WTC11 (cell line): Measurements from ENCODE around the gene MAP4K3. TPM values are rescaled to one million over a fixed set of nuclear protein-coding genes. Genes with fewer than 3 reads are reported as not detected.

Experiments used
- ATAC-seq: fragments of 200-7000 bp; cut with Tn5 transposase; 2 replicates; pipeline ENCODE4 v1.10.0; 2021; ENCODE audit warnings: mild to moderate bottlenecking, moderate library complexity
- CTCF ChIA-PET: fragments of 300-600 bp; sonication (Branson Sonifier 250); formaldehyde crosslinking; loops from one replicate; lab custom pipeline; 2021; ENCODE audit warnings: antibody characterized with exemption; lab: Charles Lee
- POLR2A ChIA-PET: fragments of 350-600 bp; sonication (Branson Sonifier 250); formaldehyde crosslinking; loops from one replicate; lab custom pipeline; 2021; ENCODE audit warnings: antibody characterized with exemption; lab: Charles Lee
- DNase-seq: peaks from one replicate; pipeline ENCODE4 v3.0.0; 2021; ENCODE audit warnings: low spot score
- H3K27ac Mint-ChIP-seq: 2 replicates; pipeline ENCODE4 v1.8.0; 2021; ENCODE audit warnings: mixed read lengths
- H3K27me3 Mint-ChIP-seq: 2 replicates; pipeline ENCODE4 v1.8.0; 2021; ENCODE audit warnings: low read depth, mild to moderate bottlenecking, moderate library complexity, mixed read lengths
- H3K36me3 Mint-ChIP-seq: 2 replicates; pipeline ENCODE4 v1.8.0; 2021; ENCODE audit warnings: mixed read lengths
- H3K4me1 Mint-ChIP-seq: 2 replicates; pipeline ENCODE4 v1.8.0; 2022; ENCODE audit warnings: mixed read lengths
- H3K4me3 Mint-ChIP-seq: 2 replicates; pipeline ENCODE4 v1.8.0; 2021; ENCODE audit warnings: mild to moderate bottlenecking, moderate library complexity, mixed read lengths
- H3K9me3 Mint-ChIP-seq: 2 replicates; pipeline ENCODE4 v1.8.0; 2021; ENCODE audit warnings: mixed read lengths
- AR ChIP-seq: fragments of 250-450 bp; sonication (Bioruptor Pico); IDR thresholded peaks from 2 replicates; pipeline ENCODE4 v1.9.0; 2021; ENCODE audit warnings: mild to moderate bottlenecking
- ATF6 ChIP-seq: sonication (generic); formaldehyde crosslinking; IDR thresholded peaks from 2 replicates; pipeline ENCODE4 v1.8.1; 2023; ENCODE audit warnings: mild to moderate bottlenecking, missing genetic modification reagents
- CBFB ChIP-seq: sonication (generic); formaldehyde crosslinking; IDR thresholded peaks from 2 replicates; pipeline ENCODE4 v1.8.1; 2022; ENCODE audit warnings: mild to moderate bottlenecking, low read depth, missing genetic modification reagents
- FOXK1 ChIP-seq: sonication (generic); formaldehyde crosslinking; IDR thresholded peaks from 2 replicates; pipeline ENCODE4 v1.8.0; 2022; ENCODE audit warnings: mild to moderate bottlenecking, moderate library complexity, missing genetic modification reagents
- FOXP1 ChIP-seq: sonication (generic); formaldehyde crosslinking; IDR thresholded peaks from 2 replicates; pipeline ENCODE4 v1.8.0; 2022; ENCODE audit warnings: missing genetic modification reagents, mild to moderate bottlenecking, moderate library complexity, borderline replicate concordance
- GTF2I ChIP-seq: fragments of 250-450 bp; sonication (Bioruptor Pico); conservative IDR thresholded peaks from 2 replicates; pipeline ENCODE4 v1.4.0; 2021; ENCODE audit warnings: mild to moderate bottlenecking
- HMGXB4 ChIP-seq: sonication (generic); formaldehyde crosslinking; IDR thresholded peaks from 2 replicates; pipeline ENCODE4 v1.8.1; 2023; ENCODE audit warnings: mild to moderate bottlenecking, moderate library complexity, missing genetic modification reagents
- IRF1 ChIP-seq: sonication (generic); formaldehyde crosslinking; IDR thresholded peaks from 2 replicates; pipeline ENCODE4 v1.8.0; 2023; ENCODE audit warnings: missing genetic modification reagents
- IRF2 ChIP-seq: sonication (generic); formaldehyde crosslinking; IDR thresholded peaks from 2 replicates; pipeline ENCODE4 v1.8.0; 2022; ENCODE audit warnings: low read depth, missing genetic modification reagents, borderline replicate concordance
- JAZF1 ChIP-seq: fragments of 250-450 bp; sonication (Bioruptor Pico); IDR thresholded peaks from 2 replicates; pipeline ENCODE4 v1.9.0; 2021; ENCODE audit warnings: moderate library complexity, mild to moderate bottlenecking, inconsistent platforms
- JUN ChIP-seq: sonication (generic); formaldehyde crosslinking; IDR thresholded peaks from 2 replicates; pipeline ENCODE4 v1.8.0; 2023; ENCODE audit warnings: mild to moderate bottlenecking, missing genetic modification reagents
- MYBL2 ChIP-seq: sonication (generic); formaldehyde crosslinking; IDR thresholded peaks from 2 replicates; pipeline ENCODE4 v1.8.1; 2023; ENCODE audit warnings: mild to moderate bottlenecking, moderate library complexity, missing genetic modification reagents
- NR2C2 ChIP-seq: sonication (generic); formaldehyde crosslinking; IDR thresholded peaks from 2 replicates; pipeline ENCODE4 v1.8.0; 2022; ENCODE audit warnings: mild to moderate bottlenecking, missing genetic modification reagents
- NR3C1 ChIP-seq: sonication (generic); formaldehyde crosslinking; conservative IDR thresholded peaks from 2 replicates; pipeline ENCODE4 v1.8.1; 2023; ENCODE audit warnings: low read depth, mild to moderate bottlenecking, missing genetic modification reagents
- RORB ChIP-seq: fragments of 250-450 bp; sonication (Bioruptor Pico); IDR thresholded peaks from 2 replicates; pipeline ENCODE4 v1.9.0; 2021; ENCODE audit warnings: mild to moderate bottlenecking
- USF2 ChIP-seq: sonication (generic); formaldehyde crosslinking; IDR thresholded peaks from 2 replicates; pipeline ENCODE4 v1.8.1; 2023; ENCODE audit warnings: mild to moderate bottlenecking, missing genetic modification reagents, moderate library complexity
- ZBTB21 ChIP-seq: sonication (generic); formaldehyde crosslinking; IDR thresholded peaks from 2 replicates; pipeline ENCODE4 v1.8.1; 2023; ENCODE audit warnings: mild to moderate bottlenecking, missing genetic modification reagents, borderline replicate concordance
- ZNF121 ChIP-seq: sonication (generic); formaldehyde crosslinking; IDR thresholded peaks from 2 replicates; pipeline ENCODE4 v1.8.0; 2023; ENCODE audit warnings: missing genetic modification reagents
- ZNF138 ChIP-seq: sonication (generic); formaldehyde crosslinking; conservative IDR thresholded peaks from 2 replicates; pipeline ENCODE4 v1.8.1; 2022; ENCODE audit warnings: mild to moderate bottlenecking, moderate library complexity, missing genetic modification reagents
- ZNF219 ChIP-seq: sonication (generic); formaldehyde crosslinking; IDR thresholded peaks from 2 replicates; pipeline ENCODE4 v1.8.0; 2023; ENCODE audit warnings: missing genetic modification reagents, mild to moderate bottlenecking, borderline replicate concordance
- ZNF232 ChIP-seq: sonication (generic); formaldehyde crosslinking; IDR thresholded peaks from 2 replicates; pipeline ENCODE4 v1.8.0; 2022; ENCODE audit warnings: mild to moderate bottlenecking, missing genetic modification reagents
- ZNF317 ChIP-seq: sonication (generic); formaldehyde crosslinking; IDR thresholded peaks from 2 replicates; pipeline ENCODE4 v1.8.1; 2023; ENCODE audit warnings: low read depth, mild to moderate bottlenecking, moderate library complexity, missing genetic modification reagents, borderline replicate concordance
- ZNF396 ChIP-seq: fragments of 250-450 bp; sonication (Bioruptor Pico); IDR thresholded peaks from 2 replicates; pipeline ENCODE4 v1.8.0; 2021; ENCODE audit warnings: mild to moderate bottlenecking, moderate library complexity, borderline replicate concordance
- ZNF423 ChIP-seq: fragments of 250-450 bp; sonication (Bioruptor Pico); IDR thresholded peaks from 2 replicates; pipeline ENCODE4 v2.1.2; 2022; ENCODE audit warnings: mild to moderate bottlenecking, moderate library complexity
- total RNA-seq: library from RNA; stranded (reverse); gene quantifications from 3 replicates; pipeline ENCODE4 v1.2.3, GENCODE V29; 2021

MAP4K3 gene
- total RNA-seq, 1 experiment from 2014 or later, result 73.2 TPM

GRCh38 chr2:39432701-39433100 lies 4.4 kb downstream of the MAP4K3 start:
- H3K4me3 Mint-ChIP-seq, result peak overlapping the region; percentile 29
- peak overlapping the region; percentile 67 for H3K27ac Mint-ChIP-seq
- TF ChIP-seq ZBTB21 (CRISPR knock-in tag), result no peak
- ATAC-seq (no peak), DNase-seq (no peak)
- CTCF ChIA-PET, result no interaction called here
- H3K36me3 Mint-ChIP-seq, result no peaks in the 10 kb centered on the region
- POLR2A ChIA-PET, result no interaction called here
- H3K4me1 Mint-ChIP-seq, result peaks cover 74% of the 10 kb centered on the region
- H3K9me3 Mint-ChIP-seq, result no peaks in the 10 kb centered on the region
- H3K27me3 Mint-ChIP-seq, result no peaks in the 10 kb centered on the region

GRCh38 chr2:39431592-39432316 lies 5.3 kb downstream of the MAP4K3 start:
- peak overlapping the region; percentile 76 for H3K27ac Mint-ChIP-seq
- H3K4me3 Mint-ChIP-seq, result peak overlapping the region; percentile 9; the same call in 1 of the 2 replicates
- H3K27me3 Mint-ChIP-seq, result no peaks in the 10 kb centered on the region
- POLR2A ChIA-PET, result no interaction called here
- peaks cover 83% of the 10 kb centered on the region for H3K4me1 Mint-ChIP-seq
- peak; percentile 41 for ATAC-seq
- H3K9me3 Mint-ChIP-seq, result no peaks in the 10 kb centered on the region
- H3K36me3 Mint-ChIP-seq, result no peaks in the 10 kb centered on the region
- no peak for DNase-seq
- CTCF ChIA-PET, result interaction anchor here (0.6 kb wide), 1 partner anchor 57 kb away, joined by 3 read pairs; no protein-coding TSS in a partner anchor
- TF ChIP-seq MYBL2 (CRISPR knock-in tag) (no peak), FOXK1 (CRISPR knock-in tag) (no peak), ZNF396 (no peak), GTF2I (CRISPR knock-in tag) (no peak), ZNF317 (CRISPR knock-in tag) (no peak), USF2 (CRISPR knock-in tag) (no peak), ATF6 (CRISPR knock-in tag) (no peak), JUN (CRISPR knock-in tag) (no peak), JAZF1 (CRISPR knock-in tag) (no peak), IRF2 (CRISPR knock-in tag) (no peak), NR3C1 (CRISPR knock-in tag) (no peak), ZNF232 (CRISPR knock-in tag) (no peak), IRF1 (no peak)
- TF ChIP-seq, all 79 proteins: peak for 0

GRCh38 chr2:39429746-39430145 lies 7.3 kb downstream of the MAP4K3 start:
- H3K4me1 Mint-ChIP-seq, result peaks cover 86% of the 10 kb centered on the region
- POLR2A ChIA-PET, result no interaction called here
- no peaks in the 10 kb centered on the region for H3K36me3 Mint-ChIP-seq
- H3K9me3 Mint-ChIP-seq, result no peaks in the 10 kb centered on the region
- 0 out of 2 replicates have a peak overlapping the region, but pooled peaks have one; percentile 60 for H3K27ac Mint-ChIP-seq
- no peak for DNase-seq
- CTCF ChIA-PET, result no interaction called here
- no peak overlapping the region for H3K4me3 Mint-ChIP-seq
- H3K27me3 Mint-ChIP-seq, result no peaks in the 10 kb centered on the region
- ATAC-seq, result no peak
- TF ChIP-seq FOXP1 (no peak), ZNF121 (CRISPR knock-in tag) (no peak), AR (CRISPR knock-in tag) (no peak), NR2C2 (CRISPR knock-in tag) (no peak), ZBTB21 (CRISPR knock-in tag) (no peak), RORB (CRISPR knock-in tag) (no peak), CBFB (CRISPR knock-in tag) (no peak), ZNF219 (CRISPR knock-in tag) (no peak), ZNF138 (no peak), HMGXB4 (CRISPR knock-in tag) (no peak), ZNF423 (CRISPR knock-in tag) (no peak)
